Adrenal gland (tissue), 5 donors: ENCODE data around the gene ZP3.
"Not testable (repeated sequence)": the region's sequence is repeated elsewhere in the genome, so short reads cannot be mapped to it uniquely, and the experiment has no call there.

Experiments
- POLR2A ChIP-seq, 2 donors: fragments of 450-650 bp; IDR thresholded peaks; one replicate each; pipeline ENCODE4 v1.6.1; 2017; ENCODE audit warnings: antibody characterized with exemption in 2 of 2, mild to moderate bottlenecking in 2 of 2, moderate library complexity in 1 of 2
- TF ChIP-seq, protein P1 (sequence below), 6 experiments: fragments of 450-650 bp in 4 of 6; fragments of 200-600 bp in 2 of 6; sonication (generic) in 1 of 6; IDR thresholded peaks; 1 replicate in 5 of 6; 2 replicates in 1 of 6; pipeline versions ENCODE4 v1.5.1 to v1.8.0; 2016 to 2021; ENCODE audit warnings: antibody characterized with exemption in 6 of 6, mild to moderate bottlenecking in 2 of 6, moderate library complexity in 1 of 6
- donor health status: DM: no; HTN: no; CAD: no.

DNA sequence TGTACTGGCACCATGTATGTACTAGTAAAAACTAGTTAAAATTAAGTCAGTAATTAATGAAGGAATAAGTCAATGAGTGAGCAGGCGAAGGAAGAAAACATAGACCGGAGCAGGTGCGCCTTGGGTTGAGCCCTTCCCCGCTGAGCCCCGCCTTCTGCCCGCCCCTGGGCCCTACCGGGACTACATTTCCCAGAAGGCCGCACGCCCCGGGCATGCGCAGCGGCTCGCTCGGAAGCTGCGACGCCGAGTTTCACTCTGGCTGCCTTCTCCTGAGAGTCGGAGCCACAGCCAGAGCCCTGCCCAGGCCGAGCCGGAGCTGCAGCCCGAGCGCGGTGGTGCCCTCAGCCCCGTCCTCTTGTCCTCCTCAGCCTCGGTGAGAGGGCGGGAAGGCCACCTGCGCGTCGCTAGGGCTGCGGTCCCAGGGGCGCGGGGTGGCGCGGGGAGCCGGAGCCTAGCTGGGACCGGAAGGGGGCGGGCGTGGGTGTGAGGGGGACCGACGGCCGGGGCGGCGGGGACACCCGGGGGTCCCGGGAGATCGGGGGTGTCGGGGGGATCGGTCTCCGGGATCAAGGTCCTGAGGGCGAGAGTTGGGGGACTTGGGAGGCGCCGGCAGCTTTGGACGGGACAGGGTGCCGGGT is 36.8 kb downstream of the ZP3 start, which contains the start of gene DTX2:
- TF ChIP-seq, protein P1, sequence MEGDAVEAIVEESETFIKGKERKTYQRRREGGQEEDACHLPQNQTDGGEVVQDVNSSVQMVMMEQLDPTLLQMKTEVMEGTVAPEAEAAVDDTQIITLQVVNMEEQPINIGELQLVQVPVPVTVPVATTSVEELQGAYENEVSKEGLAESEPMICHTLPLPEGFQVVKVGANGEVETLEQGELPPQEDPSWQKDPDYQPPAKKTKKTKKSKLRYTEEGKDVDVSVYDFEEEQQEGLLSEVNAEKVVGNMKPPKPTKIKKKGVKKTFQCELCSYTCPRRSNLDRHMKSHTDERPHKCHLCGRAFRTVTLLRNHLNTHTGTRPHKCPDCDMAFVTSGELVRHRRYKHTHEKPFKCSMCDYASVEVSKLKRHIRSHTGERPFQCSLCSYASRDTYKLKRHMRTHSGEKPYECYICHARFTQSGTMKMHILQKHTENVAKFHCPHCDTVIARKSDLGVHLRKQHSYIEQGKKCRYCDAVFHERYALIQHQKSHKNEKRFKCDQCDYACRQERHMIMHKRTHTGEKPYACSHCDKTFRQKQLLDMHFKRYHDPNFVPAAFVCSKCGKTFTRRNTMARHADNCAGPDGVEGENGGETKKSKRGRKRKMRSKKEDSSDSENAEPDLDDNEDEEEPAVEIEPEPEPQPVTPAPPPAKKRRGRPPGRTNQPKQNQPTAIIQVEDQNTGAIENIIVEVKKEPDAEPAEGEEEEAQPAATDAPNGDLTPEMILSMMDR (IDR thresholded peaks at IDR 0.05) = not testable (repeated sequence)
- not testable (repeated sequence) for TF ChIP-seq POLR2A (IDR thresholded peaks at IDR 0.05)
